Muscle layer of colon (tissue), 2 donors: ENCODE data around the gene CCDC187.

Experiments
- H3K27ac ChIP-seq: one replicate; pipeline ENCODE4 v1.7.0; 2013; ENCODE audit warnings: low read depth, mild to moderate bottlenecking, low read length, moderate library complexity
- H3K27me3 ChIP-seq, 2 donors: one replicate each; pipeline ENCODE4 v1.7.0; 2013; ENCODE audit warnings: low read length in 2 of 2, mild to moderate bottlenecking in 2 of 2; ENCODE audit not compliant: insufficient read depth in 2 of 2, control insufficient read depth in 1 of 2
- H3K36me3 ChIP-seq: one replicate; pipeline ENCODE4 v1.7.0; 2013; ENCODE audit warnings: mild to moderate bottlenecking, low read length; ENCODE audit not compliant: insufficient read depth
- H3K4me1 ChIP-seq: one replicate; pipeline ENCODE4 v1.7.0; 2013; ENCODE audit warnings: mild to moderate bottlenecking, low read length; ENCODE audit not compliant: insufficient read depth
- H3K4me3 ChIP-seq, 2 donors: one replicate each; pipeline ENCODE4 v1.7.0; 2013; ENCODE audit warnings: low read length in 2 of 2, low read depth in 1 of 2, mild to moderate bottlenecking in 1 of 2, moderate library complexity in 1 of 2
- H3K9ac ChIP-seq: one replicate; pipeline ENCODE4 v1.7.0; 2013; ENCODE audit warnings: low read length
- H3K9me3 ChIP-seq: one replicate; pipeline ENCODE4 v1.7.0; 2013; ENCODE audit warnings: mild to moderate bottlenecking, low read length
- donor health status: abdominal sarcoma.
- donor health status: Adenocarcinoma of cecum.

CCDC187 gene

DNA sequence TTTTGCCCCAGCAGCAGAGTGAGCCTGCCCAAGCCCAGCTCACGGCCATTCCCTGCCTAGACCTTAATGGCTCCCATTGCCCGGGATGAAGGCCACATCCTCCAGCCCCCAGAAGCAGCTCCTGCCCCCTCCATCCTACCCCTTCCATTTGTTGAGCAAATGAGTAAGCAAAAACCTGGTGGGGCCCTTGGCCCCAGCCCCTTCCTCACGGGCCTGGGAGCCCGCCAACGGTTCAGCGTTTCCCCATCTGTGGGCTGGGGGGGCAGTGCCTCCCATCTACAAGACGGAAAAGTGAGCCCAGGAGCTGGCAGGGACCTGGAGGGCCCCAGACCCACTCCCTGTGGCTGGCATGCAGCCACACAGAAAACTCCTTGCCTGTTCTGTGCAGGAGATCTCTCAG, 4.4 kb downstream of the CCDC187 start:
- Histone ChIP-seq H3K4me3 (no peak overlapping the region), H3K27me3 (peaks cover 0 to 29% of the 10 kb centered on the region in 2 donors), H3K4me1 (no peaks in the 10 kb centered on the region)

GRCh38 chr9:136299116-136299515, 4.8 kb downstream of the CCDC187 start:
- Histone ChIP-seq H3K4me1 (no peaks in the 10 kb centered on the region), H3K27ac (no peak overlapping the region), H3K9me3 (no peaks in the 10 kb centered on the region), H3K36me3 (no peaks in the 10 kb centered on the region), H3K27me3 (peaks cover 0 to 25% of the 10 kb centered on the region in 2 donors), H3K9ac (no peak overlapping the region), H3K4me3 (no peak overlapping the region)

More for the DNA sequence above, 4.4 kb downstream of the CCDC187 start:
- Histone ChIP-seq H3K9me3 (no peaks in the 10 kb centered on the region), H3K9ac (no peak overlapping the region), H3K36me3 (no peaks in the 10 kb centered on the region), H3K27ac (no peak overlapping the region)

DNA sequence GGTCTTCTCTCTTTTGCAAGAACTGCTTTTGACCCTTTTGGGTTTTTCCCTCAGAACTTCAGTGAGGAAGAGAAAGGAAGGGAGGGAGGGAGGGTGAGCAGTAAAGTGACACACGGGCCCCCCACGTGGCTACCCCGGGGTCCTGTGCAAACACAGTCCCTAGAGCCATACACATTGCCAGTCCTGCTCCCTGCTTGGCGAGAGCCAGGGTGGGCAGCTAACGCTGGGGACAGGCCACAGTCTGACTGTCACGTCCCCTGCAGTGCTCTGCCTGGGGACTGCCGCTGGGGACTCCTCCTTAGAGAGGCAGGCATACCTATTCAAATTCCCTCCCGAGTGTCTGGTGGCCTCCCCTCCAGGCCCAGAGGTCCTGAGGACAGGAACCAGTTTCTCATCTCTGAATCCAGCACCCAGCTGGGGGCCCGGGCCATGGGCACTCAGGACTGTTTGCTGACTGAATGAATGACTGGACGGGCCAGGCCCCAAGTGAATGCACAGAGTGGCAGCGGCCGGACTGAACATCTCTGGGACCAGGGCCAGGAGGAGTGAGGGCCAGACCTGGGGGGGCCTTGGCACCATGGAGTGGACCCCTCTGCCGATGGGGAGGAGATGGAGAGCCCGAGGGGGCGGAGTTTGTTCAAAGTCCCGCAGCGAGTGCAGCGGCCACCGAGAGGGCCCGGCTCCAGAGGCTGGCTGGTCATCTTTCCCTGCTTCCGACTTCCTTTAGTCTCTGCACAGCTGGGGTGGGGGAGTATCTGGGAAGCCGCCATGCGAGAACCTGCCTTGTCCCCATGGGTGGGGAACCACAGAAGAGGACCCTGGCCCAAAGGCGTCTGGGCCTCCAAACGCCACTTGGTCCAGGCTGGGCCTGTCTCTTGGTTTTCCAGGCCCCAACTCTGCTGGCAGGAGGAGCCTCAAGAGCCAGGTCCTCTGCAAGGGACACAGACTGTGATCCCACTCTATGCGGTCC, 5.8 kb downstream of the CCDC187 start:
- Histone ChIP-seq H3K36me3 (no peaks in the 10 kb centered on the region), H3K27me3 (peaks cover 0 to 25% of the 10 kb centered on the region in 2 donors), H3K9me3 (no peaks in the 10 kb centered on the region), H3K27ac (no peak overlapping the region), H3K9ac (no peak overlapping the region), H3K4me3 (no peak overlapping the region), H3K4me1 (no peaks in the 10 kb centered on the region)

GRCh38 chr9:136297016-136297691, 6.7 kb downstream of the CCDC187 start:
- no peaks in the 10 kb centered on the region for H3K4me1 ChIP-seq
- no peak overlapping the region for H3K27ac ChIP-seq
- no peak overlapping the region for H3K9ac ChIP-seq
- H3K4me3 ChIP-seq: no peak overlapping the region
- no peaks in the 10 kb centered on the region for H3K9me3 ChIP-seq
- no peaks in the 10 kb centered on the region for H3K36me3 ChIP-seq
- H3K27me3 ChIP-seq: peaks cover 0 to 25% of the 10 kb centered on the region in 2 donors

GRCh38 chr9:136296434-136297015, 7.4 kb downstream of the CCDC187 start:
- Histone ChIP-seq H3K9me3 (no peaks in the 10 kb centered on the region), H3K36me3 (no peaks in the 10 kb centered on the region), H3K4me3 (no peak overlapping the region), H3K9ac (no peak overlapping the region), H3K4me1 (no peaks in the 10 kb centered on the region), H3K27ac (no peak overlapping the region), H3K27me3 (peaks cover 0 to 25% of the 10 kb centered on the region in 2 donors)

DNA sequence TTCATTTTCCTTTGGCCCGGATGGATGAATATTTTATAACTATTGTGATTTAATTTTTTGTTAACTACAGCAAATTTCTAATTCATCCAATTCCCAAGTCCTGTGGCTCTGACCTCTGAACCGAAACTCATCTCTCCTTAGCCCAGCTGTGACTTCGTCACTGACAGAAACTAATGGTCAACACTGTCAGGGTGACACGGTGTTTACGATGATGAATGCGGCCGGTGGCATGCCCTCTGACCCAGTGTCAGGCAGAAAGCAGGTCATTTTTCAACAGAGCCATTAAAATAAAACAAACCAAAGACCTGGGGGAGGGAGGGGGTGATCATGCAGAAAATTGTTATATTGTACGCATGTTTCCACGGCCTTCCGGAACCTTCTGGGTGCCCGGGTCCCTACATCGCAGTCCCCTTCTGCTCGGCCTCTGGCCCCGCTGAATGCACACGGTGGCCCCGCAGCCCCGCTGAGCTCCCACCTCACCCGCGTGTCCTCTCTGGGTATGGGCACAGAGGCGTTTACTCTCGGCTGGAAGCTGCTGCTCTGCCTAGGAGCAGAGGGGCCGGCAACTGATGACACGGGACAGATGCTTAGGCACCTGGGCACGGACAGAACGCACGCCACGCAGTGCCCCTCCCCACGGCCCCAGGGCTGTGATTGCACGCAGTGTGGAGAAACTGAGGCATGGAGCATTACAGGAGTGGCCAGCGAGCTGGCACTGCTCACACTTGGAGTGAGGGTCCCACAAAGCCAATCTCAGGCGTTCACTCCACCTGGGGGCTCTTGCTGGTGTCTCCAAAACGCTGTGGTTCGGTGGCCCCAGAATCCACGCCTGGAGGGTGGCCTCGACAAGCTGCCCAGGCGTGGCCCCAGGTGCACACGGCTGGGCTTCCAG, 8.1 kb downstream of the CCDC187 start:
- H3K4me3 ChIP-seq: no peak overlapping the region
- H3K27me3 ChIP-seq: peaks cover 0 to 25% of the 10 kb centered on the region in 2 donors
- no peaks in the 10 kb centered on the region for H3K9me3 ChIP-seq
- no peak overlapping the region for H3K27ac ChIP-seq
- H3K36me3 ChIP-seq: no peaks in the 10 kb centered on the region
- no peak overlapping the region for H3K9ac ChIP-seq
- H3K4me1 ChIP-seq: no peaks in the 10 kb centered on the region

DNA sequence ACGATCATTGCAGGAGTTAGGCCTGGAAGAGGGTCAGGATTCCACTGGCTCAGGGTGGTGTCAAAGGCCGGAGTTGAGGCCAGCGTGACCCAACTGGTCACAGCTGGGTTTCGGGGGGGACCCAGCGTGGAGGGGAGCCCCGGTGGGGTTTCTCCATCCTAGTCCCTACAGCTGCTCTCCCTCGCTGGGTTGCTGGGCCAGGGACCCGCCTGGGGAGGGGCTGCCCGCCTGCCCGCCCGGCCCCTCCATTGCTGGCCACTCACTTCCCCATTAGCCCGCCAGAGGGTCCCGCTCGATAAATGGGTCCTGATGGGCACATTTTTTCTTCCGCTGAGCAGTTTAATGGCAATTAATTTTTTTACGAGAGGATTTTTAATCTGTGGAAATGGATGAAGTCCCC, 8.8 kb downstream of the CCDC187 start:
- no peak overlapping the region for H3K27ac ChIP-seq
- H3K27me3 ChIP-seq: peaks cover 0 to 27% of the 10 kb centered on the region in 2 donors
- no peaks in the 10 kb centered on the region for H3K36me3 ChIP-seq

GRCh38 chr9:136294437-136294836, 9.5 kb downstream of the CCDC187 start:
- no peak overlapping the region for H3K27ac ChIP-seq
- no peaks in the 10 kb centered on the region for H3K36me3 ChIP-seq
- no peak overlapping the region for H3K4me3 ChIP-seq
- no peaks in the 10 kb centered on the region for H3K9me3 ChIP-seq
- H3K27me3 ChIP-seq: peaks cover 0 to 32% of the 10 kb centered on the region in 2 donors
- H3K9ac ChIP-seq: no peak overlapping the region
- H3K4me1 ChIP-seq: no peaks in the 10 kb centered on the region

More for the DNA sequence above, 8.8 kb downstream of the CCDC187 start:
- no peaks in the 10 kb centered on the region for H3K9me3 ChIP-seq
- no peak overlapping the region for H3K9ac ChIP-seq
- H3K4me3 ChIP-seq: no peak overlapping the region
- H3K4me1 ChIP-seq: no peaks in the 10 kb centered on the region

DNA sequence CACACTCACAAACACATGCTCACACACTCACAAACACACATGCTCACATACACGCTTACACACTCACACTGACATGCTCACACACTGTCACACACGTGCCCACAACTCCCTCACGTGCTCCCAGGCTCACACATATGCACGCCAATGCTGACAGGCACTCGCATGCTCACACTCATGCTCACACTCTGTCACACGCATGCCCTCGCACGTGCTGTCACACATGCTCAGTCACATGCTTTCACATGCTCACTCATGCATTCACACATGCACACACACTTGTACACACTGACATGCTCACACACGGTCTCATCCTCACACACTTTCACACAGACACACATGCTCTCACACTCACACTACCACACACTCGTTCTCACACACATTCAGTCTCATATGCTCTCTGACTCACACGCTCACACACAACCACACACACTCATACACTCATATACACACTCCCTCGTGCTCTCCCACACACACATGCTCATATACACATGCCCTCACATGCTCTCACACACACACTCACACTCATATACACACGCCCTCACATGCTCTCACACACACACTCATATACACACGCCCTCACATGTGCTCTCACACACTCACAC, 10.3 kb downstream of the CCDC187 start:
- Histone ChIP-seq H3K4me3 (no peak overlapping the region), H3K4me1 (no peaks in the 10 kb centered on the region), H3K27me3 (peaks cover 0 to 35% of the 10 kb centered on the region in 2 donors), H3K9ac (no peak overlapping the region), H3K27ac (no peak overlapping the region), H3K36me3 (no peaks in the 10 kb centered on the region), H3K9me3 (no peaks in the 10 kb centered on the region)

- no peak overlapping the region for H3K27ac ChIP-seq
- H3K9me3 ChIP-seq: no peaks in the 10 kb centered on the region
- no peak overlapping the region for H3K9ac ChIP-seq
- peaks cover 0 to 37% of the 10 kb centered on the region in 2 donors for H3K27me3 ChIP-seq
- H3K36me3 ChIP-seq: no peaks in the 10 kb centered on the region
- H3K4me1 ChIP-seq: no peaks in the 10 kb centered on the region
- H3K4me3 ChIP-seq: no peak overlapping the region
Observed at GRCh38 chr9:136292591-136293448, 11.1 kb downstream of the CCDC187 start.
